HUDEP-2 (cell line): ENCODE measurements around the gene PAFAH2.
A peak's percentile ranks its signal among the peaks of the same experiment; 100 is the strongest.
"Not testable (repeated sequence)": the region's sequence is repeated elsewhere in the genome, so short reads cannot be mapped to it uniquely, and the experiment has no call there.

Source experiments
- DNase-seq, 76 experiments: peaks; one replicate each; lab custom pipeline; 2025; ENCODE audit not compliant: unreplicated experiment in 76 of 76; lab: John Stamatoyannopoulos, UW

PAFAH2 gene

DNA sequence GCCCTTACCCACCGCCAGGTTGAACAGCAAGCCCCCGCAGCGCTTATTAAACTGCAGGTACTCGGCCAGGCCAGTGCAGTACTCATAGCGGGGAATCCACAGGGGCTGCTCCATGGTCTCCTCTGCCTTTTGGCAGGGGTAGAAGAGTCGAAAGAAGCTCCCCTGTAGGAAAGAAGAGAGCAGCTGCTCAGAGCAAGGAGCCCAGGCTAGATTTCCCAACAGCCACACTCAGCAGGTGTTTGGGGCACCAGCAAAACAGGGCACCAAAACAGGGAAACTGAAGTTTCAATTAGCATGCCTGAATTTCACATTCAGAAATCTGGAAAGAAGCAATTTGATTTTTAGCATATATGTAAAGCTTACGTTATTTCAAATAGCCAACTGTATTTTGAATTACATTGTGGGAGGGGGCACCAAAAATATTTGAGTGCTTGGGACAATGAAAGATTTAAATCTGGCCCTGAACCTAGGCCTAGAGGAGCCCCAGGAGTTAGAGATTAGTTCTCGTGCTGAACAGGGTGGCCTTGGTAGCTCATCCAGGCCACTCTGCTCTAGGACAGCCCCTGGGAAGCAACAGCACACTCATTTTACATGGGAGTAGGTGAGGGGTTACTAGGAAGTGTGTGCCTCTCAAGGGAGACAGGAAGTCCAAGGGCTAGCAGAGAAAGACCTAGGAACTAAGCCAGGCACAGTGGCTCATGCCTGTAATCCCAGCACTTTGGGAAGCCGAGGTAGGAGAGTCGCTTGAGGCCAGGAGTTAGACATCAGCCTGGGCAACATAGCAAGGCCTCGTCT, 8.2 kb downstream of the PAFAH2 start:
- DNase-seq = no peak

DNA sequence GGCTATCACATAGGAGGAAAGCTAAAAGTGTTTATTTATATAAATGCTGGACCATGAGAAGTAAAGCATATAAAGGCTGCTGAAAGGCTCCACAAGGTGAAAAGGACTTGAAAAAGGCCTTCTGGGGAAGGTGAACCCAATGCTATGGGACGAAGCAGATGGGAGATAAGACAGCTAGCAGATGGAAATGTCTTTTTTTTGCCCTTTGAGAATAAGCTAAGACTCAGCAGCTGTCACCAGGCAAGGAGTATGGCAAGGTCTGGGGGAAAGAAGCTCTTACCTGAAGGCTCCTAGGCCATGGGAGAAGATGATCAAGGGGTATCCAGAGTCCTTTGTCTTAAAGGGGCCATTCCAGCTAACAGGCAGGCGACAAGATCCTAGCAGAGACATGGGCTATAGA, 9.9 kb downstream of the PAFAH2 start:
- DNase-seq = no peak

DNA sequence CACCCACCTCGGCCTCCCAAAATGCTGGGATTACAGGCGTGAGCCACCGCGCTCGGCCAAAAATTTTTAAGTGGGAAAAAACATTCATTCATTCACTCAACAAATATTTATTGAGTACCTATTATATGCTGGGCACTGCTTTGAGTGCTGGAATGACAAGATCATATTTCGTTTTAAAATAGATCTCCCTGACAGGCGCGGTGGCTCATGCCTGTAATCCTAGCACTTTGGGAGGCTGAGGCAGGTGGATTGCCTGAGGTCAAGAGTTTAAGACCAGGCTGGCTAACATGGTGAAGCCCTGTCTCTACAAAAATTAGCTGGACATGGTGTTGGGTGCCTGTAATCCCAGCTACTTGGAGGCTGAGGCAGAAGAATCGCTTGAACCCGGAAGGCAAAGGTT, 11.1 kb downstream of the PAFAH2 start:
- not testable (repeated sequence) for DNase-seq

DNA sequence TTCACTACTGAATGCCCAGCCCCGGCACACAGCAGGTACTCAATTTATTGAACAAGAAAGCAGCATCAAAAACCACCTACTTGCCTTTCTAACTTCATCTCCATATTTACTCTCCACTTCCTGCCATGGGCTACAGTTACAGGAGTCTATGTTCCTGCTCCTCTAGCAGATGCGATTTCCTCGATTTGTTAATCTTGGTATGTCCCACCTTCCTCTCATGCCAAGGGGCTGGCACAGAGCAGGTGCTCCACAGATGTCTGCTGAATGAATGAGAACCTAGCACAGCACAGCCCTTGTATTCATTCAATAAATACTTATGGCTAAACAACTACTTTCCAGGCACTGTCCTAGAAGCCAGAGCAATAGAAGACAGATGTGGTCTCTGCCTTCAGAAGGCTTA, 12.2 kb downstream of the PAFAH2 start:
- DNase-seq = no peak

DNA sequence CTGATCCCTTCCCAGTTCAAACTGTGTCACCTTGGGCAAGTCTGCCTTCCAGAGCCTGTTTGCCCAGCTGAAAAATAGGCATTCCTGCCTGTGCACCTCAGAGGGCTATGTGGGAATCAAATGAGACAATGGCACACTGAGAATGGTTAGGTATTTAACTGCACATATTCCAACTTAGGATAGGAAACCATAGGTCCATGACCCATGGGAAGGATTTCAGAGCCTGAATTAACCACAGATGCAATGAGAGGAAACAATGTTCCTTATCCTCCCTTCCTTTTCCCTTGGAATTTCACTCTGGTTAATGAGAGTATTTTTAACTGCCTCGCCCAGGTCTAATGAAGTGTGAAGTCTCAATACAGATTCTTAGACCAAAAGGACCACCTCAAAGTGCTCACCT, 12.7 kb downstream of the PAFAH2 start:
- no peak for DNase-seq

DNA sequence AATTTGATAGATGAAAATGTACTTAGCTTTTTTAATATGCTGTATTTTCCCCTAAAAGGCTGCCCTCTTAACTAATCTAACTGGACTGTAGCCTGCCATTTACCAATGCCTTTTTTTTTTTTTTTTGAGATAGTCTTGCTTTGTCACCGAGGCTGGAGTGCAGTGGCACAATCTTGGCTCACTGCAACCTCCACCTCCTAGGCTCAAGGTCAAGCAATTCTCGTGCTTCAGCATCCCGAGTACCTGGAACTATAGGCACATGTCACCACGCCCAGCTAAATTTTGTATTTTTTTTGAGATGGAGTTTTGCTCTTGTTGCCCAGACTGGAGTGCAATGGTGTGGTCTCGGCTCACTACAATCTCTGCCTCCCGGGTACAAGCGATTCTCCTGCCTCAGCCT, 18.7 kb downstream of the PAFAH2 start:
- DNase-seq = peak in 2 of 76 experiments; percentile 5 to 8

DNA sequence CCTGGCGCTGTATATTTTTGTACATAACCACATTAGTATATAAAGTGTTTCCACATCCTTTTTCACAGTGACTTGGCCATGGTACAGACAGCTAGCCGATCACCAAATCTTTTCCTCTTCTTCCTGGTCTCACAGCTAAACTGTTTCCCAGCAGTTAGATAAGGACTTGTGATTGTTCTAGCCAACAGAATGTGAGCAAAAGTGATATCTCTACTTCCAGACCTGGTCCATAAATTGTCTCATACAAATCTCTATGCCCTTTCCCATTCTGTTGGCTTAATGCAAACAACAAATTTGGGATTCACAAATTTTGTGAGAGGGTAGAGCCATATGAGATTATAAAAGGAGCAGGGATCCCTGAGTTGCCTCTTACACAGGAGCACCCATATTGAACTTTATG, 19.5 kb downstream of the PAFAH2 start:
- DNase-seq = peak in 3 of 76 experiments; percentile 5 to 7 (median 6)

DNA sequence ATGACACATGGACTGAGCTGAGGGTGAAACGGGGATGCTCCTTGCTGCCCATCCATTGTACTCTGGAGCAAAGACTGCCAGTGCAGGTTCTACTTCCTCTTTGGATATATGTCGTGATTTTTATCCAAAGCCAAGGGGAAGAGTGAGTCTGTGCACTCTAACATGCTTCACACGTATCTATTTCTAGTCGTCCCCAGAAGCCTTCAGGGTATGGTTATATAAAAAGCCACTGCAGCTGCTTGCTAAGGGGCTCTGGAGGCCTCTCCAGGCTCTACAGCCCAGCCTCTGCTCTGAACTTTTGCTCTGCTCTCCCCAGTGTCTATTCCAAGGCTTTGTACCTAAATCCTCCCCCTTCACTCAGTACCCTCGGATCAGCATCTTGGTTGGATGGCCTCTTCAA, 20.1 kb downstream of the PAFAH2 start:
- DNase-seq = no peak

DNA sequence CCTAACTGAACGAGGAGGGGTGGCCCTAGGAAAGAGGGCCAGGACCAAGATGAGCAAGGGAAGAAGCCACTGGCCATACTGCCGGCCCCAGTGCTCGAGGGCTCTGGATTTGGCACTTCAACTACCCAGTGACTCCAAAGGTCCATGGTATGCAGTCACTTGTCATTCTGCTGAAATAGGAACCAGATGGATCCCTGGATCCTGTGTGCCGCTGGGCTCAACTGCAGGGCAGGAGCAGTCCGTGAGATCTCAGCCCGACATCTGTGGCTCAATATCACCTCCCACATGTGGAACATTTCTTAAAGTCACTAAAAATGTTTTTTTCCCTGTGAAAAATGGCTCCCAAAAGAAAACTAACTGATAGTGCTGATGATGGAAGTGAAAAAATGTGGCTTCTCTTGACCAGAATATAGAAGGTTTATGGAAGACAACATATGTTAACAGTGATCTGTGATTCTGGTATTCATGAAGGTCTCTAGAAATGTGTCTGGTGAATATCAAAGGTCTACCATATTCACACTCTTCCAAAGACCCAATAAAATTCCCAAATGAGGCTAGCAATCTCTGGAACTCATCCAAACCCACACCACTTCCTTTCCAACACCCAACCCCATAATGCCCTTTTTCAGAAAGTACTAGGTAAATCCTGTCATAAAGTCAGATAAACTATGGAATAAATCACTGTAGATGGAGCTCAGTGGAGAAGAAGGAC, 24.1 kb downstream of the PAFAH2 start:
- DNase-seq = no peak

DNA sequence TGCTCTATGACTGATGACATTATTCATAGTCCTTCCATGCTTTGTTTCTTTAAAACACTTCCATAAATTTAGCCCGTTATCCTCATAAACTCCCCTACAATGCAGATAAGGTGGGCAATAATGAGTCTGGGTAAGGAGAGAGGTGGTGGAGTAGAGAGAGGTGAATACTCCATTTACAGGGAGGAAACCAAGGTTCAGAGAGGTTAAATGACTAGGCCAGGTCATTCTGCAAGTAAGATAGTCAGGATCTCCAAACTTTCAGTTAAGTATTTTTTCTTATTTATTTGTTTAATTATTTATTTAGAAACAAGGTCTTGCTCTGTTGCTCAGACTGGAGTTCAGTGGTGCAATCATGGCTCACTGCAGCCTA, 26.1 kb downstream of the PAFAH2 start:
- no peak for DNase-seq

DNA sequence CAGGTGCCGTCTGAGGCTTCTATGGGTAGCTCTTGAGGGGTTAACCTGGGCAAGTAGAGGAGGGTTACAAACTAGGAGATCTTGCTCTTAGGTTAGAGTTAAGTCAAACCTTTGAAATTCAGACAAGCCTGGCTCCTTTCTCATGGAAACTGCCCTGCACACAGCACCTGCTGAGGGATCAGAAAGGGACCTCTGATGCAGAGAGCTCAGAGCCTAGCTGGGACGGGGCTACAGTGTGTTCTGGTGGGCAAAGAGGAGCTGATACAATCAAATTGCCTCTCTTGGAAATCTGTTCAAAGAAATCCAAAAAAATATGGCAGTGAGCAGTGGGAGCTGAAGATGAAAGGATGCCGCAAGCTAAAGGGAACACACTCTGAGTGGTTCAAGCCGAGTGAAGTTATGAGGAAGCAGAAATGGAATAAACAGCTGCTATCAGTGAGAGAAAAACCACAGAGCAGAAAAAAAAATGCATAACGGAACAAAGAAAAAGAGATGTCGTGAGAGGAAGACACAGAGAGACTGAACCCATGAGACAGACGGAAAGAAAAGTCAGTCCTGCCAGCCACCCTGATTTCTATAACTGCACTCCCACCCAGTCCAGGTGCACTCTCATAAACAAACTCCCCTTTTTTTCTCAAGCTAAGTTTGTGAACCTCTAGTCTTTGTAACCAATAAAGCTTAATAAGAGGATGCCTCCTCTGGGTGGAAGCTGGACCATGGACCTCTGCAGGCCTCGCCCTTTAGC, 26.6 kb downstream of the PAFAH2 start:
- DNase-seq = no peak

DNA sequence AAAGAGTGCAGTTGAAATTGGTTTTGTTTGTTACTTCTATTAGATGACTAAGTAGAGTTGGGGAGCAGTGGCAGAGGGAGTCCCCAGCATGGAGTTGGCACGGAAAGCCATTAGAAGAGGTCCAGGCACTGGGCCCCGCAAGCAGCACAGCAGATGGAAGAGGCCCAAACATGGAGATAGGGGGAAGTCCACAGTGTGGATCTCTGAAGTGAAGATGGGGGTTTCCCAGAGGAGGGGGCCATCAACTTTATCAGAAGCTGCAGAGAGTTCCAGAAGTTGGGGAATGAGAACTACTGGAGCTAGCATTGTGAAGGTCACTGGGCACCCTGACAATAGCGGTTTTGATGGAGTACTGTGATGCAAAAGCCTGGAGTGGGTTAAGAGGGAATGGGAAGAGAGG, 30.6 kb downstream of the PAFAH2 start:
- no peak for DNase-seq

DNA sequence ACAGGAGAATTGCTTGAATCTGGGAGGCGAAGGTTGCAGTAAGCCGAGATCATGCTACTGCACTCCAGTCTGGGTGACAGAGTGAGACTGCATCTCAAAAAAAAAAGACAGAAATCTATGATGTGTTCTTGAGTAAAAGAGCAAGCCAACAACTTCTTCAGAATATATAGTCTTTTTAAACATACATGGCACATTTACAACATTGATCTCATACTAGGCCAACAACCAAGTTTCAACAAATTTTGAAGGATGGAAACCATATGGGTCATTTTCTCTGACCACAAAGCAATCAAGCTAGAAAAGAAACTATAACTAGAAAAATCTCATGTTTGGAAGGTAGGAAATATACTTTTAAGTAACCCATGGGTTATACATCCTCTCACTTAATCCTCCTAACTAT, 38.3 kb downstream of the PAFAH2 start:
- DNase-seq = no peak

DNA sequence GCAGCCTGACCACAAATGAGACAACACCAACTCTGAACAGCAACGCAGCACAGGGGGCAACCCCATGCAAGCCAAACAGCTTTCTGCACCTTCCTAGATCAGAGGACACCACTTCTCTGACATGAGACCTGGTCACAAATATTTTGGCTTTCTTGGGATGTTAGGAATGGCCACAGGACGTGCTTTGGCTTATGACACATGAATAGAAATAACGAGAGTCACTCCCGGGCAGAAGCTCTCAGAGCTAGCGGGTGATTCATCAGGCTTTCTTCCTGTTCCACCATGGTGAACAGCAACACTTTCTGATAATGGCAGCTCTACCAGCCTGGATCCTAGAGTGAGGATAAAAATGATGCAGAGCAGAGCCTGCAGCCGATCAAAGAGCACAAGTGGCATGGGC, 39.4 kb downstream of the PAFAH2 start:
- DNase-seq = no peak

DNA sequence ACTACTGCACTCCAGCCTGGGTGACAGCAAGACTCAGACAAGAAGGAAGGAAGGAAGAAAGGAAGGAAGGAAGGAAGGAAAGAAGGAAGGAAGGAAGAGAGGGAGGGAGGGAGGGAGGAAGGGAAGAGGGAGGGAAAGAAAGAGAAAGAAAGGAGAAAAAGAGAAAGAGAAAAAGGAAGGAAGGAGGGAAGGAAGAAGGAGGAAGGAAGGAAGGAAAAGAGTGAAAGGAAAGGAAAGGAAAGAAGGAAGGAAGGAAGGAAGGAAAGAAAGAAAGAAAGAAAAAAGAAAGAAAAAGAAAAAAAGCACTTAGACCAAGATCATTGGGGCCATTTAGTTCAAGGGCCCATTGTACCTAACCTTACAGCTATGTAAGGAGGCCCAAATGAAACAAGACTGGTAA, 42.3 kb downstream of the PAFAH2 start:
- no peak for DNase-seq

DNA sequence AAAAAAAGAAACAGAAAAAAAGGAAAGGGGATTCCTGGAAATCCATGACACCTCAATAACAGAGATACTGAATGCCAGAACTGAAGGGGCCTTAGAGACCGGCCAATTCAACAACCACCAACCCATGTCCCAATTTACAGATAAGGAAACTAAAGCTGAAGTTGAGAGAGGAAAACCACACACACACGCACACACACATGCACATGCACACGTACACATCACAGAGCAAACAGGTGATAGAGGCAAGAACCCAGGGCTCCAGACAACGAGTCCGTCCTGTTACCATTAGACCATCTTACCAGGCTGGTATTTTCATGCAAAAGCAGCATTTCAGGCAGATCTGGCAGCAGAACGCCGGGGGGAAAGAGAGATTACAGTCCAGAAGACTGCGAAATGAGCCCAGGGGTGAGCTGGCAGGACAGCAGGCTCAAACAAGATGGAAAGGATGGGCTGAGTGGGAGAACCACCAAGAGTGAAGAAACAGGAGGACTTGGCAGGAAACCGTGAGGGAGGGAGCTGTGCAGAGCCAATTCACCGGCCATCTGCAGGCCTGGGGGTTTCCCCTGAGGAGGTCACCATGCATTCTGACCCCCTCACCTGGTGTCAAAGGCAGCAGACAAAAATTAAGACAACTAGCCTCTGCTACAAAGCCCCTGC, 43.5 kb downstream of the PAFAH2 start:
- DNase-seq = no peak

DNA sequence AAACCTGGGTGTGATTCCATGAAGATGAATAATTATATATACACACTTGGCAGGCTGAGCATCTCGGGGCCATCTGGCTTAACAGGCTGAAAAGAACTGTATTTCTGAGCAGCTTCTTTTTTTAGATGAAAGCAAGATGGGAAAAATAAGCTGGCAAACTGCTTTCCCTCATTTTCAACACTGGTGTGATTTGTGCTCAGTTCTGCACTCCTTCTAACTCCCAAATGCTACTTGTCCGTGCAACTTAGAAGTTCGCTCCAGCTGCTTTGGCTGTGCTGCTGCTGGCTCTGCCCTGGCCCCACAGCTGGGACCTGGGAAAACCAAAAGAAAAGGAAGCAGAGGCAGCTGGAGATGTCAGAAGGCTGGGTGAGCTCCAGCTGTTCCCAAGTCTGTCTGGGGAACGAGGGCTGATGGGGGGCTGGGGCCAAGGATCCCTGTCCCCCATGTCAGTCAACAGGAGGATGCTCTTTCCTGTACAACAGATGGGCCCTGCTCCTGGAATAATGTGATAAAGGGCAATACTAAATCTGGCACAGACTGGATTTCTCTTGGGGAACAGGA, 44.9 kb downstream of the PAFAH2 start:
- no peak for DNase-seq

DNA sequence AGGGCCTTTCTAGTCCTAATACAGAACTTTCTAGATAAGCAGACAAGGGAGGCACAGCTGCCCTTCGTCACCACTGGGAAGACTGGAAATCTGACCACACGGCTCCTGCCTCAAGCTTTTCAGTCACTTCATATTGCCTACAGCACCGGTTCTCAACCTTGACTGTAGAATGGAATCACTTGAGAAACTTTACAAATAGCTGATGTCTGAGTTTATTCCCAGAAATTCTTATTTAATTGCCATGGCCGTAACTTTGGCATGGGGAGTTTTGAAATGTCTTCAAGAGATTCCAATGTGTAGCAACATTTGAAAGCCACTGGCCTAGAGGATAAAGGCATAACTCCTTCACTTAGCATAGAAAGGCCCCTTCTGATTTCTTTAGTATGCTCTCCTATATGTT, 49.2 kb downstream of the PAFAH2 start:
- DNase-seq = no peak

DNA sequence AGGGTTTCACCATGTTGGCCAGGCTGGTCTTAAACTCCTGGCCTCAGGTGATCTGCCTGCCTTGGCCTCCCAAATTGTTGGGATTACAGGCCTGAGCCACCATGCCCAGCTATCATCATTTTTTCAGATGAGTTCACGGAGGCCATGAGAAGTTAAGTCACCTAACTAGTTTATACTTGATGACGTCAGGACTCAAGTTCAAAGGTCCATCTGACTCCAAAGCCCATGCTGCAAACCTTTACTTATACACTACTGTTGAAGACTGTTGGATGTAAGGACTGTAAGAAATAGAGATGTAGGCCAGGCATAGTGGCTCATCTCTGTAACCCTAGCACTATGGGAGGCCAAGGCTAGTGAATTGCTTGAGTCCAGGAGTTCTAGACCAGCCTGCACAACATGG, 50.8 kb downstream of the PAFAH2 start:
- no peak for DNase-seq

DNA sequence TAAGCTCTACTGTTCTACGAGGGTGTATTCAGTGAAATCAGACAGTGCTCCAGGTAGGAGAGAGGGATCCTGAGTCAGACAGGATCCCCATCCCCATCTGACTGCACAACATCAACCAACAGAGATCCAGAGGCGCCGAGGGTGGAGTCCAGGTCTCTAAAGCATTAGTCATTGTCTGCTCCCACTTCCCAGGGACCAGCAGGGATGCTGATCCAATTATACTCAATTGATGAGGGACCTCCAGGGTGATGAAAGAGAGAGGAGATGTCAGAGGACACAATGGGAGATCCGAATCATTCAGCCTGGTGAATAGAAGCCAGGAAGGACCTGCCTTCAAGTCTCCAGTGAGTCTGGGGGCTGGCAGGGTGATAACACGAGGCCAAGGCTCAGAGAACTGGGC, 52.1 kb downstream of the PAFAH2 start:
- no peak for DNase-seq

DNA sequence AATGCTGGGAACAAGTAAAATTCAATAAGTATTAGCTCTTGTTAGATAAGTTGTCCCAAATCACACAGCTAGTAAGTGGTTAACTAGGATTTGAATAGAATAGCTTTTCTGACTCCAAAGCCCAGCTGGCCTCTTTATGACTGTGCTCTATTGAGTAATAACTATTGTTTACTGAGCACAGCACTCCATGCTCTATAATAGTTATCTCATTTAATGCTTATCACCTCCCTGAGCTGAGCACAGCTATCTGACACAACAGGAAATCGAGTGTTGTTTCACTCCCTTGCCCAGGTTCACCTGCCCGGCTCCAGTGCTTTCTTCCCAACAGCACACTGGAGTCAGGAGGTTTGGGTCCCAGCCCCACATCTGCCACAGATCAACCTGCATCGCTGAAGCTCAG, 52.9 kb downstream of the PAFAH2 start:
- DNase-seq = no peak
